CD4-positive, alpha-beta T cell treated with Interleukin-17A for 1 hour (primary cell): ENCODE measurements around the gene RPL27A.

ENCODE experiments used
- DNase-seq: peaks from one replicate; pipeline ENCODE4 v3.0.0-alpha.2; 2020

RPL27A gene

GRCh38 chr11:8676458-8676857, 6.1 kb upstream of the RPL27A start:
- DNase-seq: no peak

GRCh38 chr11:8679006-8679405, 3.6 kb upstream of the RPL27A start:
- DNase-seq: no peak

- DNase-seq: no peak
These were observed 722 bp upstream of the RPL27A start for GRCh38 chr11:8681837-8682302.

- DNase-seq: no peak
These were observed 669 bp downstream of the RPL27A start for GRCh38 chr11:8683115-8683807.

GRCh38 chr11:8684600-8685290, 2.2 kb downstream of the RPL27A start:
- no peak for DNase-seq

GRCh38 chr11:8685306-8685705, 2.7 kb downstream of the RPL27A start:
- DNase-seq: no peak

- no peak for DNase-seq
These were observed 3.2 kb downstream of the RPL27A start for GRCh38 chr11:8685820-8686219.

GRCh38 chr11:8686325-8686724, 3.7 kb downstream of the RPL27A start:
- DNase-seq: no peak

GRCh38 chr11:8688414-8689362, 6.1 kb downstream of the RPL27A start:
- DNase-seq: peak; percentile 88

GRCh38 chr11:8689726-8690255, 7.2 kb downstream of the RPL27A start:
- no peak for DNase-seq

GRCh38 chr11:8690374-8691342, 8.1 kb downstream of the RPL27A start:
- no peak for DNase-seq

- no peak for DNase-seq
These were observed 9.0 kb downstream of the RPL27A start for GRCh38 chr11:8691601-8692000.

GRCh38 chr11:8692417-8692816, 9.8 kb downstream of the RPL27A start:
- DNase-seq: no peak

GRCh38 chr11:8693010-8693551, 10.5 kb downstream of the RPL27A start:
- no peak for DNase-seq

GRCh38 chr11:8693555-8693954, 11.0 kb downstream of the RPL27A start:
- no peak for DNase-seq

GRCh38 chr11:8694137-8694536, 11.5 kb downstream of the RPL27A start:
- no peak for DNase-seq

GRCh38 chr11:8697054-8697453, 14.5 kb downstream of the RPL27A start:
- no peak for DNase-seq

- no peak for DNase-seq
These were observed 15.8 kb downstream of the RPL27A start for GRCh38 chr11:8698379-8698851.

GRCh38 chr11:8698917-8699441, 16.4 kb downstream of the RPL27A start:
- no peak for DNase-seq

GRCh38 chr11:8699903-8700302, 17.3 kb downstream of the RPL27A start:
- DNase-seq: no peak
